ENCODE results near the gene SLC16A10. TPM values are rescaled to one million over a fixed set of nuclear protein-coding genes. Genes with fewer than 3 reads are reported as not detected.

Gene SLC16A10
- total and polyA plus RNA-seq, 2 of the 4 experiments (the other 2 are of a cell fraction), result not detected

- Histone ChIP-seq H3K4me1 (ENCODE audit: control insufficient read depth, insufficient read depth, low read length) (peaks cover 2% of the 10 kb centered on the region), H2BK120ac (ENCODE audit: low read depth, low read length) (no peak overlapping the region), H4K91ac (ENCODE audit: insufficient read depth, low read depth, low read length) (no peak overlapping the region), H3K18ac (ENCODE audit: low read depth, low read length) (no peak overlapping the region), H3K9me1 (ENCODE audit: insufficient read depth, low read length) (no peaks in the 10 kb centered on the region), H3K56ac (ENCODE audit: extremely low read depth, insufficient read depth, low read length) (no peak overlapping the region), H3K4ac (ENCODE audit: low read depth, low read length) (no peak overlapping the region), H4K8ac (ENCODE audit: low read depth in 2 of 2, low read length in 2 of 2) (no peak overlapping the region), H4K20me1 (ENCODE audit: insufficient read depth, low read length) (no peaks in the 10 kb centered on the region), H2BK20ac (ENCODE audit: low read depth, low read length) (no peak overlapping the region), H3K9ac (ENCODE audit: low read depth, low read length) (no peak overlapping the region), H3K79me1 (ENCODE audit: low read depth in 1 of 2, low read length in 2 of 2) (no peaks in the 10 kb centered on the region), H3K4me2 (ENCODE audit: low read depth, low read length) (no peak overlapping the region), H3K14ac (replicated peaks; ENCODE audit: low read depth, low read length) (no peak overlapping the region), H4K5ac (ENCODE audit: low read depth, low read length) (no peak overlapping the region), H2AFZ (replicated peaks; ENCODE audit: low read length, poor library complexity) (no peak overlapping the region), H3K4me3 (ENCODE audit: insufficient read depth, low read depth, low read length) (no peak overlapping the region), H3K36me3 (ENCODE audit: control insufficient read depth, insufficient read depth, low read length) (no peaks in the 10 kb centered on the region), H2AK5ac (ENCODE audit: low read depth, low read length) (no peak overlapping the region), H2AK9ac (replicated peaks; ENCODE audit: low read depth, low read length, poor library complexity) (no peak overlapping the region), H2BK15ac (ENCODE audit: low read depth, low read length) (no peak overlapping the region), H3K9me3 (ENCODE audit: control insufficient read depth, insufficient read depth, low read length) (no peaks in the 10 kb centered on the region), H3K27me3 (ENCODE audit: control insufficient read depth, insufficient read depth, low read length) (peaks cover 55% of the 10 kb centered on the region), H3K27ac (ENCODE audit: insufficient read depth, low read length) (no peak overlapping the region), H3K23ac (ENCODE audit: low read depth, low read length) (no peak overlapping the region), H2BK5ac (ENCODE audit: low read depth, low read length, poor library complexity, severe bottlenecking) (no peak overlapping the region)
- intact Hi-C loops (cut with micrococcal nuclease), result no loop called here
- WGBS, 2 experiments (ENCODE audit: extremely low coverage in 2 of 2, insufficient read length in 1 of 2), result no CpG with 5 or more reads among the region's 4 CpGs
- in situ Hi-C loops (cut with MboI; ENCODE audit: low sequenced_read_pairs), result no loop called here
- no peak for TF ChIP-seq FOS (IDR thresholded peaks at IDR 0.05; ENCODE audit: low read depth, low read length)
- TF ChIP-seq RAD21 (IDR thresholded peaks at IDR 0.05; ENCODE audit: low read length), result no peak
- TF ChIP-seq CHD1 (IDR thresholded peaks at IDR 0.05; ENCODE audit: low read depth, low read length), result no peak
- TF ChIP-seq RCOR1 (IDR thresholded peaks at IDR 0.05; ENCODE audit: insufficient replicate concordance, low read length), result no peak
- TF ChIP-seq POLR2A (IDR thresholded peaks at IDR 0.05; ENCODE audit: low read depth, low read length), result no peak
- no peak for TF ChIP-seq SMC3 (IDR thresholded peaks at IDR 0.05; ENCODE audit: low read depth, low read length)
- TF ChIP-seq CEBPB (IDR thresholded peaks at IDR 0.05; ENCODE audit: low read depth, low read length), result no peak
- TF ChIP-seq RFX5 (IDR thresholded peaks at IDR 0.05; ENCODE audit: low read depth, low read length), result no peak
- TF ChIP-seq NFE2L2 (IDR thresholded peaks at IDR 0.05; ENCODE audit: low read depth, low read length), result no peak
- TF ChIP-seq MAFK (IDR thresholded peaks at IDR 0.05; ENCODE audit: low read depth, low read length), result no peak
- no peak for TF ChIP-seq MXI1 (IDR thresholded peaks at IDR 0.05; ENCODE audit: borderline replicate concordance, low read depth, low read length)
- no peak for TF ChIP-seq USF2 (IDR thresholded peaks at IDR 0.05; ENCODE audit: low read depth, low read length)
- no peak for TF ChIP-seq CTCF (conservative IDR thresholded peaks at IDR 0.05; ENCODE audit: low read depth, low read length)
- TF ChIP-seq ELK1 (IDR thresholded peaks at IDR 0.05; ENCODE audit: borderline replicate concordance, low read depth, low read length), result no peak
- TF ChIP-seq BHLHE40 (IDR thresholded peaks at IDR 0.05; ENCODE audit: low read depth, low read length), result no peak
- no peak for TF ChIP-seq MAZ (IDR thresholded peaks at IDR 0.05; ENCODE audit: borderline replicate concordance, low read depth, low read length)
- DNase-seq (no peak), ATAC-seq (ENCODE audit: low read depth) (no peak)
- BruUV-seq (replicated peaks), result no TSS peak
- ChIA-PET POLR2A (ENCODE audit: unreplicated experiment) (no interaction called here), CTCF (interaction anchor here (0.6 kb wide), 1 partner anchor 27 kb away, joined by 7 read pairs; no protein-coding TSS in a partner anchor)
- dilution Hi-C loops (cut with HindIII; ENCODE audit: low sequenced_read_pairs, unreplicated experiment), result no loop called here
These were observed 3.5 kb downstream of the SLC16A10 start for GRCh38 chr6:111090766-111091165.
